BJ (cell line): ENCODE data around the gene ARID5B. TPM values are rescaled to one million over a fixed set of nuclear protein-coding genes. Genes with fewer than 3 reads are reported as not detected.

Experiments
- CTCF ChIA-PET: fragments of 350-600 bp; formaldehyde crosslinking; extraction: SDS; loops from one replicate; lab custom pipeline; 2021; ENCODE audit warnings: antibody characterized with exemption, inconsistent platforms; lab: Yijun Ruan, JAX
- POLR2A ChIA-PET: fragments of 300-600 bp; sonication (Branson Sonifier 250); formaldehyde crosslinking; extraction: SDS; loops from one replicate; lab custom pipeline; 2021; ENCODE audit warnings: antibody characterized with exemption; lab: Charles Lee
- DNase-seq: peaks from one replicate; pipeline ENCODE4 v3.0.0-alpha.2; 2011; ENCODE audit warnings: low read depth
- H3K27me3 ChIP-seq: 2 replicates; pipeline ENCODE4 v1.6.0; 2011; ENCODE audit warnings: low read length; ENCODE audit not compliant: control insufficient read depth, insufficient read depth
- H3K36me3 ChIP-seq: 2 replicates; pipeline ENCODE4 v1.5.1; 2011; ENCODE audit warnings: low read length; ENCODE audit not compliant: control insufficient read depth, insufficient read depth
- H3K4me3 ChIP-seq: 2 replicates; pipeline ENCODE4 v1.5.1; 2011; ENCODE audit warnings: low read depth, mild to moderate bottlenecking, control low read depth, low read length
- CTCF ChIP-seq: IDR thresholded peaks from 2 replicates; pipeline ENCODE4 v1.5.1; 2011; ENCODE audit warnings: low read depth, mild to moderate bottlenecking, control low read depth, inconsistent platforms, low read length, moderate library complexity; ENCODE audit not compliant: insufficient read depth
- polyA plus RNA-seq: library from polyadenylated mRNA; depleted of rRNA; stranded (reverse); fragments of >200 nt; gene quantifications from 2 replicates; pipeline ENCODE4 v1.2.3, GENCODE V29; 2011

ARID5B gene
- polyA plus RNA-seq, 1 experiment: 73.8 TPM

- TF ChIP-seq CTCF: no peak
- ChIA-PET POLR2A (no interaction called here), CTCF (interaction anchor here (0.7 to 1.0 kb wide), 3 partner anchors 174 to 242 kb away, joined by 3 to 4 read pairs (median 3); no protein-coding TSS in a partner anchor)
- H3K27me3 ChIP-seq: no peaks in the 10 kb centered on the region
- no peak for DNase-seq
- peaks cover 28% of the 10 kb centered on the region for H3K36me3 ChIP-seq
- no peak overlapping the region for H3K4me3 ChIP-seq
Observed at GRCh38 chr10:62069452-62070178, 168.1 kb downstream of the ARID5B start.

- H3K4me3 ChIP-seq: no peak overlapping the region
- ChIA-PET CTCF (interaction anchor here (1.2 kb wide), 1 partner anchor 175 kb away, joined by 6 read pairs; no protein-coding TSS in a partner anchor), POLR2A (no interaction called here)
- peaks cover 39% of the 10 kb centered on the region for H3K36me3 ChIP-seq
- no peak for TF ChIP-seq CTCF
- no peaks in the 10 kb centered on the region for H3K27me3 ChIP-seq
- DNase-seq: no peak
Observed at GRCh38 chr10:62071846-62072281, 170.4 kb downstream of the ARID5B start.

- CTCF ChIA-PET: no interaction called here
- H3K4me3 ChIP-seq: no peak overlapping the region
- H3K27me3 ChIP-seq: no peaks in the 10 kb centered on the region
- no peak for TF ChIP-seq CTCF
- H3K36me3 ChIP-seq: peaks cover 35% of the 10 kb centered on the region
- POLR2A ChIA-PET: no interaction called here
- no peak for DNase-seq
Observed at GRCh38 chr10:62072901-62073300, 171.4 kb downstream of the ARID5B start.

GRCh38 chr10:62073429-62073828 is 171.9 kb downstream of the ARID5B start:
- Histone ChIP-seq H3K27me3 (no peaks in the 10 kb centered on the region), H3K36me3 (peaks cover 36% of the 10 kb centered on the region), H3K4me3 (no peak overlapping the region)
- DNase-seq: no peak
- POLR2A ChIA-PET: no interaction called here
- no peak for TF ChIP-seq CTCF
- CTCF ChIA-PET: no interaction called here

- DNase-seq: no peak
- Histone ChIP-seq H3K36me3 (peaks cover 39% of the 10 kb centered on the region), H3K4me3 (no peak overlapping the region), H3K27me3 (no peaks in the 10 kb centered on the region)
- POLR2A ChIA-PET: no interaction called here
- no peak for TF ChIP-seq CTCF
- CTCF ChIA-PET: interaction anchor here (0.9 to 1.9 kb wide), 3 partner anchors 37 to 170 kb away, joined by 3 to 10 read pairs (median 5); no protein-coding TSS in a partner anchor
Observed at GRCh38 chr10:62075414-62075813, 173.9 kb downstream of the ARID5B start.
